ENCODE data around the gene PCGF2. TPM values are rescaled to one million over a fixed set of nuclear protein-coding genes. Genes with fewer than 3 reads are reported as not detected.

Gene PCGF2
- 3.6 and 3.9 TPM in 2 replicates for total RNA-seq

DNA sequence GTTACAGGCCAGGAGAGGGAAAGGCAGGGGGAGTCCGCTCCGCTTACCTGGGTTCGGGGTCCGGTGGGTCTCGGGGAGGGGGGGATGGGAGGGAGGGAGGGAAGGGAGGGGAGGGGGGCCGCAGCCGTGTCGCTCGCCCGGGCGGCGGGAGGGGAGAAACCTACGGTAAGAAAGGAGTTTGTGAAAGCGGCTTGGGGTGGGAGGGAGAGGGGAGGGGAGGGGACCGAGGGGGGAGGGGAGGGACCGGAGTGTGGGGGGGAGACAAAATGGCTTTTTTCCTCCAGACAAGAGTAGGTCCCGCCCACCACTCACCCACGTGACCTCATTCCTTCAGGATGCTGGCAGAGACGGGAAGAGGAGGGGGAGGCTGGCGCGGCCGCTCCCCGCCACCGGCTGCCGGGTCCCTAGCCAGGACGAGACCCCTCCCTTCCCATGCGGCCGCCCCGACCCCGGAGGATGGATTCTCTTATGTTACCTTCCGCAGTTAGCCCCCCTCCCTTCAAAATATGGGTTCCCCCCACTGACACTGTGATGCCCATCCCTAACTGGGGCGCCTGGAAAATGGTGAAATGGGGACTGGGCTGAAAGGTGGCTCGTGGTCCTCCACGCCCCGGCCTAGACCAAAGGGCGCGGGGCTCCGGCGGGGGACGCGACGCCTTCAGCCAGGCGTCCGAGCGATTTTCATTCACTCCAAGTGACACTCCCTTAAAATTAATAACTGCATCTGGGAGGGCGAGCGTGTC, at the start of gene PCGF2:
Gene PCGF2 (minus strand): TSS at position 188 of the 743 bp plus-strand sequence. CDS start 7,934 bp downstream, outside the sequence.

DNA sequence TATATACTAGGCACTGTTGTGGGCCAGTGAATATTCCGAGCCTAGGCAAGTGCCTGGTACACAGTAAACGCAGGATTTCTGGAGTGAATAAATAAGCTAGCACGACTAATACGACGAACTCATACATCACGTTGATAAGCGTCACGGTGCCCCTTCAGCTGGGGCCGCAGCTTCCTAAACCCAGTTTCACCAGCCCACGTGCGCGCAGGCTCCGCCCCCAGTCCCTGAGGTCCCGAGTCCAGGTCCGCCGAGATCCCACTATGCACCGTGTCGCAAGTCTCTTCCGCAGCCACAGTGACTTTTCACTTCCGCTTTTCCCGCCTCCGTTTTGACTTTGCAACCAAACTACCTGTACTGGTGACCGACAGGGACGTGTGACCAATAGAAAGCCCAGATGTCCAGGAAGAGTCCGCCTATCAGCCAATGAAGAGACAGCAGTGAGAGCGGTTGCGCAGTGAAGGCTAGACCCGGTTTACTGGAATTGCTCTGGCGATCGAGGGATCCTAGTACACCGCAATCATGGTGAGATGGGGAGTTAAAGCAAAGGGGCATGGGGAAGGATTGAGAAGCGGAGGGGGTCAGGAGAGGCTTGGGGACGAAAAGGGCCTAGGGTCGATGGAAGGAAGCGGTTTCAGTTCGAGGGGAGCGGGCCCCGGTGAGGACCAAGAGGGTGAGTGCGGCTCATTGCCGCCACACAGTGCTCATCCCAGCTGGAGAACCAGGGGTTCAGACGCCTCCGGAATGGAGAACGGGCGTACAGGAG, 4.4 kb upstream of the PCGF2 start, which contains the start of gene PSMB3:
Gene PSMB3 (plus strand): TSS at position 434 of the 763 bp plus-strand sequence. CDS start 86 bp downstream, at position 520.

DNA sequence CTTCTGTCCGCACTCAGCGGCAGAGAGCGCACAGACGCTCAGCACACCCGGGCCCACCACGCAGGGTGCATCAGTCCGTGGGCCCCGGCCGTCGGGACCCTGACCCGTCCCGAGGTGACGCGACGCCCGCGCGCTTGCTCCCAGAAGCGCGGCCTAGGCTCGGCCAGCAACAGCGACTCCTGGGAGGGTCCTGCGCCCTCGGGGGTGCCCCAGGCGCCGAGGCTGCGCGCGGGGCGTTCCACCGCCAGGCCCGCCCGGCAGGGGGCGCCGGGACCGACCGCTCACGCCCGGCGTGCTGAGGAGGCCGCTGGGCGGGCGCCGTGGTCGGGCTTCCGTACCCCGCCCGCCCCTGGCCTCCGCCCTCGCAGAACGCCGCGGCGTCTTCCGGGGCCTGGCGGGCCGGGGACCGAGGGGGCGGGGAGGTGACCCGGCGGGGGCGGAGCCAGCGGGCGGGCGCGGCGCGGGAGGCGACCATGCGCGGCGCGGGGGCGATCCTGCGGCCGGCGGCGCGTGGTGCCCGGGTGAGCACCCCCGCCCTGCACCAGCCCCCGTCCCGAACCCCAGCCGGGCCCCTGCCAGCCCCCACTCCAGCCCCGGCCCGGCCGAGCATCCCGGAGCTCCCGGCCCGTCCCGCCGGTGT, 18.1 kb downstream of the PCGF2 start, which contains the start of gene CISD3:
Gene CISD3 (plus strand): TSS at position 456 of the 640 bp plus-strand sequence. CDS start 18 bp downstream, at position 474.

DNA sequence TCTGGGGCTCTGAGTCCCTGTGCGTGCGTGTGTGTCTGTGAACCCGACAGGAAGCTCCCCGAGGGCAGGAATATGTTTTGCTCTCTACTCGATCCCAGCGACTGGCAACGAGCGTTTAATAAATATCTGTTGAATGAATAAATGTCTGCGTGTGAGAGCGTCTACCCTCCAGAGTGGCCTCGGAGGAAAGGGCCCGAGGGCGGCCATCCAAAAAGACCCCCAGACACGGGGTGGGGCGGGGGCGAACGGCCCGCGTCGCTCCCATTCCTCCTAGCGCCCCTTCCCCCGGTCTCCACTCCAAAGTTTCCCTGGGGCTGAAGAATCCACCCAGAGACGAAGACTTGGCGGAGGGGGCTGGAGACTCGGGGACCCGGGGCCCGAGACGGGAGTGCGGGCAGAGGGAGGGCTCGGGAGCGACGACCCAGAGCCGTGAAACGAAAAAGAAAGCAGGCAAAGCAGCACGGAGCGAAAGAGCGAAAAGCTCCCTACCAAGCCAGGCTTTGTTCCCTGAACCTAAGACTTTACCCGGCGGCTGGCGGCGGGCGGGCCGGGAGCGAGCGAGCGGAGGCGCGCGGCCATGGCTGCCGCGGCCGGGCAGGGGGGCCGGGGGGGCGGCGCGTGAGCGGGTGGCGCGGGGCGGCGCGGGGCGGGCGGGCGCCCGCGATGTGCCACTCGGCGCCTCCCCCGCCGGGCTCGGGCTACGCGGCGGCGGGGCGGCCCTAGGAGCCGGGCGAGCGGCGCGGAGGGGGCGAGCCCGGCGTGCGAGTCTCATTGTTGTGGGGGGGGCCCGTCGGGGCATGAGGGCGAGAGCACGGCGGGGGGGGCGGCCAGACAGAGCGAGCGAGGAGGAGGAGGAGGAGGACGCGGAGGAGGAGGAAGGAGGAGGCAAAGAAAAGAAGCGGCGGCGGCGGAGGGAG, 43.3 kb downstream of the PCGF2 start, which contains the start of gene MLLT6:
Gene MLLT6 (plus strand): TSS at position 668 of the 917 bp plus-strand sequence. CDS start 360 bp downstream, outside the sequence.

Small RNAs within 50 kb of the gene (small RNA-seq; reads per million reads assigned to genes)
- gene MIR4726, result not detected
- not detected for gene MIR4734
- 21.9 reads per million, percentile 95 among the genes with 10 or more reads in this experiment for gene RNA5SP440
- not detected for gene RNU6-866P

Other genes with a start within 250 kb of the PCGF2 start
- under 0.01 TPM in 1 of 2 replicates, not detected in the other for gene SRCIN1, start 142.4 kb downstream of the PCGF2 start, total RNA-seq
- 0.85 and 1.5 TPM in 2 replicates for gene EPOP, start 73.4 kb downstream of the PCGF2 start, total RNA-seq
- 41.4 and 45.6 TPM in 2 replicates for gene MLLT6, start 43.1 kb downstream of the PCGF2 start, total RNA-seq
- 3.2 and 5.3 TPM in 2 replicates for gene CISD3, start 18.0 kb downstream of the PCGF2 start, total RNA-seq
- gene PSMB3, start 4.4 kb upstream of the PCGF2 start, total RNA-seq, result 126 and 175 TPM in 2 replicates
- gene PIP4K2B, start 51.2 kb upstream of the PCGF2 start, total RNA-seq, result 69.3 and 81.0 TPM in 2 replicates
- gene CWC25, start 77.0 kb upstream of the PCGF2 start, total RNA-seq, result 10.1 and 11.4 TPM in 2 replicates
- 435 and 509 TPM in 2 replicates for gene RPL23, start 105.4 kb upstream of the PCGF2 start, total RNA-seq
- gene LASP1, start 121.7 kb upstream of the PCGF2 start, total RNA-seq, result 271 and 284 TPM in 2 replicates
- gene FBXO47, start 219.1 kb upstream of the PCGF2 start, total RNA-seq, result not detected in 2 replicates